Suprapubic skin (tissue), 4 donors: Measurements from ENCODE around the gene XPNPEP2.

ENCODE experiments used
- CTCF ChIP-seq, 2 donors: fragments of 200-600 bp in 1 of 2; fragments of 450-650 bp in 1 of 2; sonication (generic) in 1 of 2; IDR thresholded peaks; one replicate each; pipeline ENCODE4 v1.5.1; 2016 to 2019; ENCODE audit warnings: antibody characterized with exemption in 2 of 2, mild to moderate bottlenecking in 1 of 2, moderate library complexity in 1 of 2
- EP300 ChIP-seq: sonication (generic); formaldehyde crosslinking; IDR thresholded peaks from one replicate; pipeline ENCODE4 v1.6.1; 2017; ENCODE audit warnings: antibody characterized with exemption
- POLR2A ChIP-seq, 2 donors: fragments of 450-650 bp; IDR thresholded peaks; one replicate each; pipeline ENCODE4 v1.6.1; 2017; ENCODE audit warnings: antibody characterized with exemption in 2 of 2, mild to moderate bottlenecking in 2 of 2, moderate library complexity in 2 of 2
- POLR2AphosphoS5 ChIP-seq, 3 donors: sonication (generic); formaldehyde crosslinking; IDR thresholded peaks; one replicate each; pipeline ENCODE4 v1.6.1; 2017; ENCODE audit warnings: antibody characterized with exemption in 3 of 3

GRCh38 chrX:129793604-129794191 lies 54.9 kb downstream of the XPNPEP2 start:
- TF ChIP-seq POLR2A (IDR thresholded peaks at IDR 0.05) = no peak
- TF ChIP-seq POLR2AphosphoS5 (IDR thresholded peaks at IDR 0.05) = no peak
- TF ChIP-seq CTCF (IDR thresholded peaks at IDR 0.05) = no peak
- no peak for TF ChIP-seq EP300
